GM10266 (cell line): ENCODE data around the gene CASP2.

Experiments
- DNase-seq: peaks from one replicate; pipeline ENCODE4 v3.0.0; 2012; ENCODE audit errors: extremely low spot score
- CTCF ChIP-seq: IDR thresholded peaks from 2 replicates; pipeline ENCODE4 v1.5.1; 2012; ENCODE audit warnings: mild to moderate bottlenecking, low read depth; ENCODE audit not compliant: control insufficient read depth, insufficient read depth; ENCODE audit errors: missing control alignments

Gene CASP2

GRCh38 chr7:143244321-143244720, 43.8 kb upstream of the CASP2 start:
- no peak for TF ChIP-seq CTCF
- no peak for DNase-seq

- no peak for DNase-seq
- no peak for TF ChIP-seq CTCF
Observed at GRCh38 chr7:143245123-143245522, 43.0 kb upstream of the CASP2 start.

GRCh38 chr7:143247372-143247771, 40.8 kb upstream of the CASP2 start:
- no peak for TF ChIP-seq CTCF
- no peak for DNase-seq

GRCh38 chr7:143248761-143249354, 39.3 kb upstream of the CASP2 start:
- DNase-seq = no peak
- no peak for TF ChIP-seq CTCF

GRCh38 chr7:143250199-143250598, 38.0 kb upstream of the CASP2 start:
- DNase-seq = no peak
- TF ChIP-seq CTCF = no peak

- no peak for TF ChIP-seq CTCF
- no peak for DNase-seq
Observed at GRCh38 chr7:143250822-143251221, 37.3 kb upstream of the CASP2 start.

- TF ChIP-seq CTCF = no peak
- no peak for DNase-seq
Observed at GRCh38 chr7:143252006-143252405, 36.1 kb upstream of the CASP2 start.
